PFSK-1 (cell line): ENCODE data around the gene SUSD2.

Experiments
- FOXP2 ChIP-seq: optimal IDR thresholded peaks from 2 replicates; pipeline ENCODE3; 2011; ENCODE audit warnings: borderline replicate concordance, control low read depth, inconsistent platforms; ENCODE audit not compliant: insufficient read depth; ENCODE audit errors: extremely low read length, extremely low read depth
- POLR2AphosphoS5 ChIP-seq: IDR thresholded peaks from 2 replicates; pipeline ENCODE4 v1.6.1; 2012; ENCODE audit warnings: low read depth, mild to moderate bottlenecking, control low read depth, low read length, moderate library complexity
- SIN3A ChIP-seq: IDR thresholded peaks from 2 replicates; pipeline ENCODE4 v1.6.1; 2012; ENCODE audit warnings: mild to moderate bottlenecking, low read length, moderate library complexity, borderline replicate concordance; ENCODE audit not compliant: insufficient read depth
- TAF1 ChIP-seq: IDR thresholded peaks from 2 replicates; pipeline ENCODE4 v1.6.1; 2012; ENCODE audit warnings: low read length, control low read depth, borderline replicate concordance; ENCODE audit not compliant: insufficient read depth
- TF ChIP-seq, protein P1 (sequence below), 2 experiments: IDR thresholded peaks; 2 replicates each; pipeline versions ENCODE4 v1.6.1 to v1.8.0; 2011 to 2012; ENCODE audit warnings: low read depth in 2 of 2, low read length in 2 of 2, control low read depth in 1 of 2, inconsistent platforms in 1 of 2, mild to moderate bottlenecking in 1 of 2, moderate library complexity in 1 of 2; ENCODE audit not compliant: insufficient read depth in 1 of 2

The SUSD2 gene

DNA sequence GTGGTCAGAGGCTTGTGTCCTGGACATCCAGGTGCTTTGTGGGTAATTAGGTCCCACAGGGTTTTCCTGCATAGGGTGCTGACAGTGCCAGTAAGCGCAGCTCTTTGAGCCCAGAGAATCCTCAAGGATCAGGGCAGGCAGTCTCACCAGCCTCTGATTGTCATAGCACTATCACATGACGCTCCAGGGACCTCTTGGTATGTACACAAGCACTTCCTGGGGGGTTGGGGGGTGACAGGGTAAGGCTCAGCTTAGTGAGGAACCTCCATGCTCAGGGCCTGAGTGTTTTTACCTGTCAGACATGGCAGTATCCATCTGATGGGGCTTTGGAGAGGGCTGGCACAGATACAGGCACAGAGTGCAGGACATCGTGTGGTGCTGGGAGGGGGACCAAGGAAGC, 27.9 kb upstream of the SUSD2 start:
- TF ChIP-seq, protein P1, sequence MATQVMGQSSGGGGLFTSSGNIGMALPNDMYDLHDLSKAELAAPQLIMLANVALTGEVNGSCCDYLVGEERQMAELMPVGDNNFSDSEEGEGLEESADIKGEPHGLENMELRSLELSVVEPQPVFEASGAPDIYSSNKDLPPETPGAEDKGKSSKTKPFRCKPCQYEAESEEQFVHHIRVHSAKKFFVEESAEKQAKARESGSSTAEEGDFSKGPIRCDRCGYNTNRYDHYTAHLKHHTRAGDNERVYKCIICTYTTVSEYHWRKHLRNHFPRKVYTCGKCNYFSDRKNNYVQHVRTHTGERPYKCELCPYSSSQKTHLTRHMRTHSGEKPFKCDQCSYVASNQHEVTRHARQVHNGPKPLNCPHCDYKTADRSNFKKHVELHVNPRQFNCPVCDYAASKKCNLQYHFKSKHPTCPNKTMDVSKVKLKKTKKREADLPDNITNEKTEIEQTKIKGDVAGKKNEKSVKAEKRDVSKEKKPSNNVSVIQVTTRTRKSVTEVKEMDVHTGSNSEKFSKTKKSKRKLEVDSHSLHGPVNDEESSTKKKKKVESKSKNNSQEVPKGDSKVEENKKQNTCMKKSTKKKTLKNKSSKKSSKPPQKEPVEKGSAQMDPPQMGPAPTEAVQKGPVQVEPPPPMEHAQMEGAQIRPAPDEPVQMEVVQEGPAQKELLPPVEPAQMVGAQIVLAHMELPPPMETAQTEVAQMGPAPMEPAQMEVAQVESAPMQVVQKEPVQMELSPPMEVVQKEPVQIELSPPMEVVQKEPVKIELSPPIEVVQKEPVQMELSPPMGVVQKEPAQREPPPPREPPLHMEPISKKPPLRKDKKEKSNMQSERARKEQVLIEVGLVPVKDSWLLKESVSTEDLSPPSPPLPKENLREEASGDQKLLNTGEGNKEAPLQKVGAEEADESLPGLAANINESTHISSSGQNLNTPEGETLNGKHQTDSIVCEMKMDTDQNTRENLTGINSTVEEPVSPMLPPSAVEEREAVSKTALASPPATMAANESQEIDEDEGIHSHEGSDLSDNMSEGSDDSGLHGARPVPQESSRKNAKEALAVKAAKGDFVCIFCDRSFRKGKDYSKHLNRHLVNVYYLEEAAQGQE (IDR thresholded peaks at IDR 0.05; ENCODE audit: insufficient read depth in 1 of 2, low read depth in 2 of 2, low read length in 2 of 2) = no peak

DNA sequence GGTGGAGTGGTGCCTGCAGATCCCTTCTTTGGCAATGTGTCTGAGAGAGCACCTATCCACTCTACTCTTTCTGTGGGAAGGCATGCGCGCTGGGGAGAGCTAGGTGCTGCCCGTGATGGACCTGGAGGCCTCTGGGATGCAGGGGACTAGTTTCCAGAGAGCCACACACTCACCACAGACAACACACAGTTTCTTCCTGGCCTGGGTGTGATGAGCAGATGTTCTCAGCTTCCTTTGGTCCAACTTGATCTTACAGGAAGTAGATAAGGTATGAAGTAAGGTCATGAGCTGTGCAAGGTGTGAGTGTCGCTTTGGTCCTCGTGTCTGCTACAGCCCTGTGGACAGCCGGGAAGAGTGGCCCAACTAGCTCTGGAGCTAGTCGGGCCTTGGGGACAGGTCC, 27.3 kb upstream of the SUSD2 start:
- TF ChIP-seq, protein P1 (IDR thresholded peaks at IDR 0.05; ENCODE audit: insufficient read depth in 1 of 2, low read depth in 2 of 2, low read length in 2 of 2) = no peak
- TF ChIP-seq POLR2AphosphoS5 = no peak
- TF ChIP-seq FOXP2 = no peak
- TF ChIP-seq SIN3A = no peak
- TF ChIP-seq TAF1 = no peak

DNA sequence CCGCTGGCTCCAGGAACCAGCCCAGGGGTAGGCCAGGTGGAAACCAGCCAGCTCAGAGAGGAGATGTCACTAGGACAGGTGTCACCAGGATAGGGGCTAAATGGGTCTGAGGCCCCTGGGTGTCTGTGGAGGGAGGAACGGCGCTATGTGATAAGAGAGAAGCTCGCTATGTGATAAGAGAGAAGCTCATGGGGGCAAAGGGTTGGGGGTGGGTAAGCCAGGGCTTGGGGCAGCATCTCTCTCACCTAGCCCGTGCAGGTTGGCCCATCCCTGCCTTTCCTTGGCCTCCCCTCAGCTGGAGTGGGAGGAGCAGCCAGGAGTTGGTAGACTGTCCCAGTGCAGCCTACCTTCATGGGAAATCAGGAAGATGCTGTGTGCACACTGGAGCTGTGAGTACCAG, 26.5 kb upstream of the SUSD2 start:
- TF ChIP-seq POLR2AphosphoS5 (no peak), SIN3A (no peak), TAF1 (no peak), FOXP2 (no peak)
- TF ChIP-seq, protein P1 (IDR thresholded peaks at IDR 0.05; ENCODE audit: insufficient read depth in 1 of 2, low read depth in 2 of 2, low read length in 2 of 2) = no peak

DNA sequence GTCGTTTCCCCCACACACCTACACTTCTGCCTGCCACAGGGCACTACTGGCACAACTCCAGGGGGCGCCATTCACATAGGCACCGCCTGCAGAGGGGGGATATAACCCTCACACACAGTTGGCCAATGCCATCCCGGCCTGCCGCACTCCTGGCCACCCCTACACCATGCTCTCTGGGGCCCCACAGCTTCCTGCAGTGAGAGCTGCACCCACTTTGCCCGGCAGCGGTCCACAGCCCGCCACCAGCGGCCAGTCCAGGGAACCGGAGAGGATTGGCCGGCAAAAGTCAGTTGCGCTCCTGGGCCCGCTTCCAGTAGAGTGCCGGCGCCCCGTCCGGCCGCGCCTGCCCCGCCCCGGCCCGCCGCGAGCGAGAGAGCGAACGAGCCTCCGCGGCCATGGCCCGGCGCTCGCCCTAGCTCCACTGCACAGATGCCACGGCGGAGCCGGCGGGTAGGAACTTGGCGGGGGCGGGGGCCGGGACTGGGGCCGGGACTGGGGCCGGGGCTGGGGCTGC, 25.6 kb upstream of the SUSD2 start:
- no peak for TF ChIP-seq POLR2AphosphoS5
- TF ChIP-seq, protein P1 (IDR thresholded peaks at IDR 0.05; ENCODE audit: insufficient read depth in 1 of 2, low read depth in 2 of 2, low read length in 2 of 2) = no peak
- no peak for TF ChIP-seq TAF1
- no peak for TF ChIP-seq SIN3A
- no peak for TF ChIP-seq FOXP2

DNA sequence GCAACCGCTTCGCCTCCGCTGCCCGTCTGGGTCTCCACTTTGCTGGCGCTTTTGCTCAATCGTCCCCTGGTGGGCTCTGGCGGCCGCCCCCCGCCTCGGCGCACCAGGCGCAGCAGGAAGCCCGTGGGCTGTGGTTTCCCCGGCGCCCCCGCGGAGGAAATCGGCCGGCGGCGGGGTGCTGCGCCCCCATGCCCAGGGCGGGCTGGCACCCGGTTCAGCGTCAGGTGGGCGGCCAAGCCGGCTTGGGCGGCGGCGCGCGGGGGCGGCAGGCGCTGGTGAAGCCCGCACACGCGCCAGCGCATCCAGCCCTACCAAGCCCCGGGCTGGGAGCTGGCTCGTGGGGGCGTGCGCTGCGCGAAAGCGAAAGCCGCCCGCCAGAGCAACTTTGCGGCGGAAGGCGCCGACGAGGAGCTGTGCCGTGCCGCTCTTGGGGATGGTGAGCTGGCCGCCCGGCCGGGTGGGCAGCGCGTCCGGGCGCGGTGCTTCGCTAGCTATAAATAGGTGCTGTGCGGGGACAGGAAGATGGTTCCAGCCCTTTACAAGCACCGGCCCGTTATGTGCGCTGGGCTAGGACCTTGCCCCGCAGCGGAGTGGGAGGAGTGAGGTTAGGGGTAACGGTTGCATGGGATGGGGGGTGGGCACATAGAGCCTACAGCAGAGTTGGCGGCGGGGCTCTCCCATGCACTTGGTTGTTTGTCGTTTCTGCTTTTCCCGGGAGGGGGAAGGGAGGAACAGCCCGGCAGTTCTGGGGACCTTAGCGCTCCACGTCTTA, 25.0 kb upstream of the SUSD2 start:
- TF ChIP-seq SIN3A (no peak; the same call in 1 of the 2 replicates), POLR2AphosphoS5 (no peak), FOXP2 (no peak), TAF1 (no peak)
- TF ChIP-seq, protein P1 (IDR thresholded peaks at IDR 0.05; ENCODE audit: insufficient read depth in 1 of 2, low read depth in 2 of 2, low read length in 2 of 2) = no peak
